Measurements from ENCODE around the gene GPR150.

DNA sequence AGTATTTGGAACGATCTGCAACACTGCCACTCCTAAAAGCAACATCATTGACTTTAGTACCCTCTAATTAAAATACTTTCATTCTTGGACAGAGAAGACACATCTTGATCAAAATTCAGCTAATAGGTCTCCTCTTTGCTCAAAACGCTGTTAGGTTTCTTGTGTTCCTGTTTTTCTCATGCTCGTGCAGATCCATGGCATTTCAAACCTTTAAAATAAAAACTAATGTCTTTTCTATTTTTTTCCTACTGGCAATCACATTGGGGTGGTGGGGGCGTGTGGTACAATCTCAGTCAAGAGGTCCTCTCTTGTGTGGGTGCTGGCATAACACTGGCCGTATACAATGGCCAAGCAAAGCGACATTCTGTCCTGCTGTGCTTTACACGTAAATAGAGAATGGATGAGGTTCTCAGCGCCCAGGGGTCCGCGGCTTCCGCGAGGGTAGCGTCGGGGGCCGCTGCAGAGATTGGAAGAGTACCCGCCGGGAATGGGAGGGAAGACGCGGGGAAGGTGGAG, 315 bp upstream of the GPR150 start:
- TF ChIP-seq, protein P1, sequence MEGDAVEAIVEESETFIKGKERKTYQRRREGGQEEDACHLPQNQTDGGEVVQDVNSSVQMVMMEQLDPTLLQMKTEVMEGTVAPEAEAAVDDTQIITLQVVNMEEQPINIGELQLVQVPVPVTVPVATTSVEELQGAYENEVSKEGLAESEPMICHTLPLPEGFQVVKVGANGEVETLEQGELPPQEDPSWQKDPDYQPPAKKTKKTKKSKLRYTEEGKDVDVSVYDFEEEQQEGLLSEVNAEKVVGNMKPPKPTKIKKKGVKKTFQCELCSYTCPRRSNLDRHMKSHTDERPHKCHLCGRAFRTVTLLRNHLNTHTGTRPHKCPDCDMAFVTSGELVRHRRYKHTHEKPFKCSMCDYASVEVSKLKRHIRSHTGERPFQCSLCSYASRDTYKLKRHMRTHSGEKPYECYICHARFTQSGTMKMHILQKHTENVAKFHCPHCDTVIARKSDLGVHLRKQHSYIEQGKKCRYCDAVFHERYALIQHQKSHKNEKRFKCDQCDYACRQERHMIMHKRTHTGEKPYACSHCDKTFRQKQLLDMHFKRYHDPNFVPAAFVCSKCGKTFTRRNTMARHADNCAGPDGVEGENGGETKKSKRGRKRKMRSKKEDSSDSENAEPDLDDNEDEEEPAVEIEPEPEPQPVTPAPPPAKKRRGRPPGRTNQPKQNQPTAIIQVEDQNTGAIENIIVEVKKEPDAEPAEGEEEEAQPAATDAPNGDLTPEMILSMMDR (IDR thresholded peaks at IDR 0.05; ENCODE audit: insufficient read depth, low read depth, low read length) = no peak
- TF ChIP-seq EZH2 (IDR thresholded peaks at IDR 0.05; ENCODE audit: insufficient read depth, low read length) = no peak

All from astrocyte (in vitro differentiated cells and primary cell).